Suprapubic skin (tissue), 4 donors: ENCODE results near the gene DGKZ. TPM values are rescaled to one million over a fixed set of nuclear protein-coding genes. Genes with fewer than 3 reads are reported as not detected.

Source experiments
- DNase-seq, 2 donors: peaks; one replicate each; pipeline ENCODE4 v3.0.0-alpha.2; 2019; ENCODE audit warnings: low spot score in 2 of 2
- H3K27ac ChIP-seq: fragments of 200-600 bp; sonication (generic); one replicate; pipeline ENCODE4 v1.5.1; 2019
- H3K27me3 ChIP-seq: fragments of 200-600 bp; sonication (generic); one replicate; pipeline ENCODE4 v1.5.1; 2019
- H3K36me3 ChIP-seq: fragments of 200-600 bp; sonication (generic); one replicate; pipeline ENCODE4 v1.5.1; 2019
- H3K4me1 ChIP-seq: fragments of 200-600 bp; sonication (generic); one replicate; pipeline ENCODE4 v1.5.1; 2019
- H3K4me3 ChIP-seq: fragments of 200-600 bp; sonication (generic); one replicate; pipeline ENCODE4 v1.5.1; 2019; ENCODE audit warnings: mild to moderate bottlenecking
- H3K9me3 ChIP-seq: fragments of 200-600 bp; sonication (generic); one replicate; pipeline ENCODE4 v1.5.1; 2019
- EP300 ChIP-seq: sonication (generic); formaldehyde crosslinking; IDR thresholded peaks from one replicate; pipeline ENCODE4 v1.6.1; 2017; ENCODE audit warnings: antibody characterized with exemption
- POLR2A ChIP-seq, 2 donors: fragments of 450-650 bp; IDR thresholded peaks; one replicate each; pipeline ENCODE4 v1.6.1; 2017; ENCODE audit warnings: antibody characterized with exemption in 2 of 2, mild to moderate bottlenecking in 2 of 2, moderate library complexity in 2 of 2
- POLR2AphosphoS5 ChIP-seq, 3 donors: sonication (generic); formaldehyde crosslinking; IDR thresholded peaks; one replicate each; pipeline ENCODE4 v1.6.1; 2017; ENCODE audit warnings: antibody characterized with exemption in 3 of 3
- WGBS: methylation state at CpG from one replicate; pipeline ENCODE4 v1.1.5; 2018; 5-methylcytosine and 5-hydroxymethylcytosine counted together
- total RNA-seq, 4 donors: library from RNA; depleted of rRNA; stranded (reverse); fragments of >200 nt; gene quantifications; one replicate each; pipeline ENCODE4 v1.1.0, GENCODE V29; 2016
- TF ChIP-seq, protein P1 (sequence below), 2 donors: fragments of 200-600 bp in 1 of 2; fragments of 450-650 bp in 1 of 2; sonication (generic) in 1 of 2; IDR thresholded peaks; one replicate each; pipeline ENCODE4 v1.5.1; 2016 to 2019; ENCODE audit warnings: antibody characterized with exemption in 2 of 2, mild to moderate bottlenecking in 1 of 2, moderate library complexity in 1 of 2

The DGKZ gene
- total RNA-seq, 4 donors from 2014 or later: 60.5 to 91.0 (median 73.4) TPM

DNA sequence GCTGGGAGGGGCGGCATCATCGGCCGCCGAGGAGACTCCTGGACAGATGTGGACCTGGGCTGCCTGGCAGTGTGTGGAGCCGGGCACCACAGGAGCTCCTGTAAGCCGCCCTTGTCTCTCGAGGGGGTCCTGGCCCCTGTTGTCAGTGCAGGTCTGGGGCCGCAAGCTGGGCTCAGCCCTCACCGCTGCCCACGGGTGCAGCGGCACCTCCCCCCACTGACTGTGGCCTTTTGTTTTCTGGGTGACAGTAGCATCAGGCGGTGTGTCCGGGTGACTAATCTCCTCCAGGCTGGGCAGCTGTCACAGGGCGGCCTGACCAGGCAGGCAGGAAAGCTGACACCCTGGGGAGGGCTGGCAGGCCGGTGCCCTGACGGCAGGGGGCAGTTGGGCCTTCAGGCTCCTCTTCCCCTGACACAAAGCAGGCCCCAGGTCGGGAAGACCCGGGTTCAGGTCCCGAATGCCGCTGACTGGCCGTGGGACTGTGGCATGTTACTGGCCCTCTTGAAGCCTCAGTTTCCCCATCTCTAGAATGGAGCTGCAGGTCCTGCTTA lies 16.3 kb downstream of the DGKZ start:
- whole genome bisulfite sequencing: 65% methylated on average over 11 of the region's 21 CpGs
- no peak for DNase-seq
- peak overlapping the region; percentile 38 for H3K4me3 ChIP-seq
- TF ChIP-seq POLR2A (IDR thresholded peaks at IDR 0.05) (no peak), POLR2AphosphoS5 (IDR thresholded peaks at IDR 0.05) (no peak), EP300 (no peak)
- TF ChIP-seq, protein P1, sequence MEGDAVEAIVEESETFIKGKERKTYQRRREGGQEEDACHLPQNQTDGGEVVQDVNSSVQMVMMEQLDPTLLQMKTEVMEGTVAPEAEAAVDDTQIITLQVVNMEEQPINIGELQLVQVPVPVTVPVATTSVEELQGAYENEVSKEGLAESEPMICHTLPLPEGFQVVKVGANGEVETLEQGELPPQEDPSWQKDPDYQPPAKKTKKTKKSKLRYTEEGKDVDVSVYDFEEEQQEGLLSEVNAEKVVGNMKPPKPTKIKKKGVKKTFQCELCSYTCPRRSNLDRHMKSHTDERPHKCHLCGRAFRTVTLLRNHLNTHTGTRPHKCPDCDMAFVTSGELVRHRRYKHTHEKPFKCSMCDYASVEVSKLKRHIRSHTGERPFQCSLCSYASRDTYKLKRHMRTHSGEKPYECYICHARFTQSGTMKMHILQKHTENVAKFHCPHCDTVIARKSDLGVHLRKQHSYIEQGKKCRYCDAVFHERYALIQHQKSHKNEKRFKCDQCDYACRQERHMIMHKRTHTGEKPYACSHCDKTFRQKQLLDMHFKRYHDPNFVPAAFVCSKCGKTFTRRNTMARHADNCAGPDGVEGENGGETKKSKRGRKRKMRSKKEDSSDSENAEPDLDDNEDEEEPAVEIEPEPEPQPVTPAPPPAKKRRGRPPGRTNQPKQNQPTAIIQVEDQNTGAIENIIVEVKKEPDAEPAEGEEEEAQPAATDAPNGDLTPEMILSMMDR (IDR thresholded peaks at IDR 0.05): no peak
- H3K27me3 ChIP-seq: no peaks in the 10 kb centered on the region
- no peaks in the 10 kb centered on the region for H3K9me3 ChIP-seq
- H3K36me3 ChIP-seq: peaks cover 13% of the 10 kb centered on the region
- peak overlapping the region; percentile 80 for H3K27ac ChIP-seq
- H3K4me1 ChIP-seq: peaks cover 63% of the 10 kb centered on the region

- Histone ChIP-seq H3K36me3 (peaks cover 19% of the 10 kb centered on the region), H3K4me3 (no peak overlapping the region), H3K9me3 (no peaks in the 10 kb centered on the region), H3K4me1 (peaks cover 63% of the 10 kb centered on the region), H3K27me3 (no peaks in the 10 kb centered on the region), H3K27ac (peak overlapping the region; percentile 80)
- no peak for TF ChIP-seq EP300
- TF ChIP-seq POLR2A (IDR thresholded peaks at IDR 0.05): no peak
- no peak for TF ChIP-seq POLR2AphosphoS5 (IDR thresholded peaks at IDR 0.05)
- TF ChIP-seq, protein P1 (IDR thresholded peaks at IDR 0.05): no peak
- WGBS: 83% methylated on average over 2 of the region's 9 CpGs
- DNase-seq: no peak
Observed at GRCh38 chr11:46364056-46364455, 16.8 kb downstream of the DGKZ start.

DNA sequence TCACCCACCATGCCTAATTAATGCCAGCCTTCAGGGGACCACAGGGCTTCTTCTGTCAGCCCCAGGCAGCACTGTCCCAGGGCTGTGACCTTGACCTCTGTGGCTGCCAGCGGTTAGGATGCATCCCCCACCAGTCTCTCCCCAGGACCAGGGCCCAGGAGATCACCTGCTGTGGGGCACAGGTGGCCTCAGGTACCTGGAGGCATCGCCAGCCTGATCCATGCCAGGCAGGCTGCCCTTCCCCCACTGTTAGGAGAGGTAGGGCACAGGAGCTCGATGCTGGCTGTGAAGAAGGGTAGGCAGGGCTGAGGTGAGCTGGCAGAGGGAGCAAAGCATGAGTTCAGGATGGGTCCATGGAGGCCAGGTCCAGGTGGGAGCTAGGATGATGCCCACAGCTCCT lies 17.5 kb downstream of the DGKZ start:
- Histone ChIP-seq H3K36me3 (peaks cover 25% of the 10 kb centered on the region), H3K9me3 (no peaks in the 10 kb centered on the region), H3K27me3 (no peaks in the 10 kb centered on the region), H3K27ac (no peak overlapping the region), H3K4me3 (no peak overlapping the region), H3K4me1 (peaks cover 63% of the 10 kb centered on the region)
- WGBS: 33% methylated on average over 1 of the region's 3 CpGs
- TF ChIP-seq EP300 (no peak), POLR2AphosphoS5 (IDR thresholded peaks at IDR 0.05) (no peak), POLR2A (IDR thresholded peaks at IDR 0.05) (no peak)
- TF ChIP-seq, protein P1 (IDR thresholded peaks at IDR 0.05): no peak
- DNase-seq: no peak

GRCh38 chr11:46366260-46366659 lies 19.0 kb downstream of the DGKZ start:
- Histone ChIP-seq H3K36me3 (peaks cover 35% of the 10 kb centered on the region), H3K4me3 (no peak overlapping the region), H3K4me1 (peaks cover 50% of the 10 kb centered on the region), H3K27ac (no peak overlapping the region), H3K9me3 (no peaks in the 10 kb centered on the region), H3K27me3 (no peaks in the 10 kb centered on the region)
- WGBS: 100% methylated on average over 3 of the region's 22 CpGs
- DNase-seq: no peak
- no peak for TF ChIP-seq POLR2AphosphoS5 (IDR thresholded peaks at IDR 0.05)
- TF ChIP-seq, protein P1 (IDR thresholded peaks at IDR 0.05): no peak
- no peak for TF ChIP-seq POLR2A (IDR thresholded peaks at IDR 0.05)
- TF ChIP-seq EP300: no peak

GRCh38 chr11:46366661-46367161 lies 19.4 kb downstream of the DGKZ start:
- Histone ChIP-seq H3K36me3 (peaks cover 40% of the 10 kb centered on the region), H3K9me3 (no peaks in the 10 kb centered on the region), H3K27me3 (no peaks in the 10 kb centered on the region), H3K4me3 (no peak overlapping the region), H3K4me1 (peaks cover 45% of the 10 kb centered on the region), H3K27ac (no peak overlapping the region)
- DNase-seq: no peak
- TF ChIP-seq POLR2AphosphoS5 (IDR thresholded peaks at IDR 0.05) (no peak), EP300 (no peak), POLR2A (IDR thresholded peaks at IDR 0.05) (no peak)
- TF ChIP-seq, protein P1 (IDR thresholded peaks at IDR 0.05): no peak
- 96% methylated on average over 16 of the region's 31 CpGs for WGBS
